Measurements from ENCODE around the gene NFATC2IP. TPM values are rescaled to one million over a fixed set of nuclear protein-coding genes. Genes with fewer than 3 reads are reported as not detected.
A peak's percentile ranks its signal among the peaks of the same experiment; 100 is the strongest.

Gene NFATC2IP
- total and polyA plus RNA-seq, 9 of the 15 experiments (the other 6 are each of a cell fraction or from before 2014, with no cell fraction given): 15.6 to 106 (median 46.9) TPM

DNA sequence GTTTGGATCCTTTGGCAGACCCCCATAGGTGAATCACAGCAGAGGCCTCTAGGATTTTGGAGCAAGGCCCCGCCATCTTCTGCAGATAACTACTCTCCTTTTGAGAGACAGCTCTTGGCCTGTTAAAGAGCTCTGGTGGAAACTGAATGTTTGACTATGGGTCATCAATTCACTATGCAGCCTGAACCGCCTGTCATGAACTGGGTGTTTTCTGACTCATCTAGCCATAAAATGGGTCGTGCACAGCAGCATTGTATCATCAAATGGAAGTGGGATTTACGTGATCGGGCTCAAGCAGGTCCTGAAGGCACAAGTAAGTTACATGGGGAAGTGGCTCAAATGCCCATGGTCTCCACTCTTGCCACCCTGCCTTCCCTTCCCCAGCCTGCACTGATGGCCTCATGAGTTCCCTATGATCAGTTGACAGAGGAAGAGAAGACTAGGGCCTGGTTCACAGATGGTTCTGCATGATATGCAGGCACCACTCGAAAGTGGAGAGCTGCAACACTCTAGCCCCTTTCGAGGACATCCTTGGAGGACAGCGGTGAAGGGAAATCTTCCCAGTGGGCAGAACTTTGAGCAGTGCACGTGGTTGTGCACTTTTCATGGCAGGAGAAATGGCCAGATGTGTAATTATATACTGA is 53.9 kb downstream of the NFATC2IP start (continued):
- TF ChIP-seq, protein P1, sequence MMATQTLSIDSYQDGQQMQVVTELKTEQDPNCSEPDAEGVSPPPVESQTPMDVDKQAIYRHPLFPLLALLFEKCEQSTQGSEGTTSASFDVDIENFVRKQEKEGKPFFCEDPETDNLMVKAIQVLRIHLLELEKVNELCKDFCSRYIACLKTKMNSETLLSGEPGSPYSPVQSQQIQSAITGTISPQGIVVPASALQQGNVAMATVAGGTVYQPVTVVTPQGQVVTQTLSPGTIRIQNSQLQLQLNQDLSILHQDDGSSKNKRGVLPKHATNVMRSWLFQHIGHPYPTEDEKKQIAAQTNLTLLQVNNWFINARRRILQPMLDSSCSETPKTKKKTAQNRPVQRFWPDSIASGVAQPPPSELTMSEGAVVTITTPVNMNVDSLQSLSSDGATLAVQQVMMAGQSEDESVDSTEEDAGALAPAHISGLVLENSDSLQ (IDR thresholded peaks at IDR 0.05): peak; percentile 11; the same call in 1 of the 2 replicates
- TF ChIP-seq L3MBTL2 (IDR thresholded peaks at IDR 0.05): peak; percentile 59; the same call in 1 of the 2 replicates
- TF ChIP-seq ARID1B (IDR thresholded peaks at IDR 0.05): peak; percentile 46
- peak; percentile 52; the same call in 1 of the 2 replicates for TF ChIP-seq TCF3 (CRISPR knock-in tag; IDR thresholded peaks at IDR 0.05)
- TF ChIP-seq NFRKB (IDR thresholded peaks at IDR 0.05; ENCODE audit: low read depth): 0 out of 2 replicates have a peak, but pooled peaks have one; percentile 33
- peak; percentile 16; the same call in 1 of the 2 replicates for TF ChIP-seq FOSL1 (tag; conservative IDR thresholded peaks at IDR 0.05)

DNA sequence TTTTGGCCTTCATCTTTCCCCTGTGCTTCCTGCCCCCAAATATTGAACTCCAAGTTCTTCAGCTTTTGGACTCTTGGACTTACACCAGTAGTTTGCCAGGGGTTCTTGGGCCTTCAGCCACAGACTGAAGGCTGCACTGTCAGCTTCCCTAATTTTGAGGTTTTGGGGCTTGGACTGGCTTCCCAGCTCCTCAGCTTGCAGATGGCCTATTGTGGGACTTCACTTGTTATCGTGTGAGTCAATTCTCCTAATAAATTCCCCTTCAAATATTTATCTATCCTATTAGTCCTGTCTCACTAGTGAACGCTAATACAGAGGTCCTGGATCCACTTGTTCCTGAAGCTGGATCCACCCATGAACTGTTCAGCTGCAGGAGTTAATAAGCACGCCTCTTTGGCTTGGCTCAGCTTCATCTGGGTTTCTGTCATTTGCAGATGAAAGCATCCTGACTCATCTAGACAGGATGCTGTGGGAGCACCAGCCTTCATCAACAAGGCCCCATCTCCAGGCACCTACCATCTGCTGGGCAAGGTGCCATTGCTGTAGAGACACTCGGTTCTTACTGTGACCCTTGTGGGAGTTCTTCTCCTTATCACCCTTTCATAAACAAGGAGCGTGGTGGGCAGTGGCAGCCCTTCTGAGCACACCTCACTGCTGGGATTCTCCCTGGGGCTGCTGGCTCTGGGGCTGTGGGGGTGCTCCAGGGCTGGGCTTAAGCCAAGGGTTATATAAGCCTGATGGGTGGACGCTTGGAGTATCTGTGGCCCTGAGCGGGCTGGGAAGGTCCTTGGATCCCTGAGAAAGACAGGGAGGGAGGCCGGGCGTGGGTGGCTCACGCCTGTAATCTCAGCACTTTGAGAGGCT is 57.2 kb downstream of the NFATC2IP start:
- Histone ChIP-seq H3K36me3 (ENCODE audit: control insufficient read depth, insufficient read depth, low read length) (no peaks in the 10 kb centered on the region), H3K4me3 (no peak overlapping the region), H3K27me3 (ENCODE audit: control insufficient read depth in 2 of 2, insufficient read depth in 2 of 2, low read length in 2 of 2) (no peaks in the 10 kb centered on the region), H3K27ac (ENCODE audit: extremely low read depth, low read depth, low read length) (peak overlapping the region; percentile 100), H3K4me2 (ENCODE audit: insufficient read depth, low read length) (peak overlapping the region; percentile 26), H3K4me1 (replicated peaks in 1 of 2; ENCODE audit: control insufficient read depth in 2 of 2, insufficient read depth in 2 of 2, low read length in 2 of 2) (peaks cover 51 to 60% of the 10 kb centered on the region in 2 experiments), H3K9me3 (replicated peaks; ENCODE audit: control insufficient read depth, insufficient read depth, low read depth, low read length) (no peaks in the 10 kb centered on the region), H3K9ac (ENCODE audit: insufficient read depth in 1 of 2, low read depth in 2 of 2, low read length in 2 of 2) (peak overlapping the region; percentile 7 to 77; a peak in 1 of 4 replicates), H3K9me1 (ENCODE audit: control insufficient read depth, insufficient read depth, low read length) (no peaks in the 10 kb centered on the region), H3K79me2 (ENCODE audit: control insufficient read depth, insufficient read depth, low read length) (no peaks in the 10 kb centered on the region), H2AFZ (ENCODE audit: low read depth, low read length) (peak overlapping the region; percentile 37), H4K20me1 (replicated peaks; ENCODE audit: control insufficient read depth, insufficient read depth, low read length) (no peaks in the 10 kb centered on the region)
- ChIA-PET POLR2A (interaction anchor here (0.6 kb wide), 1 partner anchor 797 kb away, joined by 3 read pairs; no protein-coding TSS in a partner anchor), CTCF (ENCODE audit: low intra/inter-chr PET ratio) (no interaction called here)
- WGBS (ENCODE audit: insufficient coverage, low coverage, missing lambda C conversion rate): 12% methylated on average over 10 of the region's 10 CpGs
- ATAC-seq (peak; percentile 36), DNase-seq (ENCODE audit: extremely low read depth in 1 of 4, low spot score in 3 of 4) (peak; percentile 42 to 83 (median 52)), FAIRE-seq (peak; percentile 73)
- in situ Hi-C loops (cut with MboI): no loop called here
- intact Hi-C loops (cut with micrococcal nuclease): no loop called here
- no TSS peak for BruUV-seq (replicated peaks)
- TF ChIP-seq, protein P2, sequence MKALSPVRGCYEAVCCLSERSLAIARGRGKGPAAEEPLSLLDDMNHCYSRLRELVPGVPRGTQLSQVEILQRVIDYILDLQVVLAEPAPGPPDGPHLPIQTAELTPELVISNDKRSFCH (CRISPR knock-in tag; IDR thresholded peaks at IDR 0.05): no peak
- TF ChIP-seq, protein P2 (tag; IDR thresholded peaks at IDR 0.05): no peak; the same call in 1 of the 2 replicates
- peak; percentile 59; the same call in 1 of the 2 replicates for TF ChIP-seq RBFOX2 (IDR thresholded peaks at IDR 0.05; ENCODE audit: low read depth, low read length)
- TF ChIP-seq, protein P3, sequence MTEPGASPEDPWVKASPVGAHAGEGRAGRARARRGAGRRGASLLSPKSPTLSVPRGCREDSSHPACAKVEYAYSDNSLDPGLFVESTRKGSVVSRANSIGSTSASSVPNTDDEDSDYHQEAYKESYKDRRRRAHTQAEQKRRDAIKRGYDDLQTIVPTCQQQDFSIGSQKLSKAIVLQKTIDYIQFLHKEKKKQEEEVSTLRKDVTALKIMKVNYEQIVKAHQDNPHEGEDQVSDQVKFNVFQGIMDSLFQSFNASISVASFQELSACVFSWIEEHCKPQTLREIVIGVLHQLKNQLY (CRISPR knock-in tag; conservative IDR thresholded peaks at IDR 0.05): no peak
- no peak for TF ChIP-seq JUNB (CRISPR knock-in tag; conservative IDR thresholded peaks at IDR 0.05)
- no peak for TF ChIP-seq BCL6 (CRISPR knock-in tag; IDR thresholded peaks at IDR 0.05)
- TF ChIP-seq, protein P4, sequence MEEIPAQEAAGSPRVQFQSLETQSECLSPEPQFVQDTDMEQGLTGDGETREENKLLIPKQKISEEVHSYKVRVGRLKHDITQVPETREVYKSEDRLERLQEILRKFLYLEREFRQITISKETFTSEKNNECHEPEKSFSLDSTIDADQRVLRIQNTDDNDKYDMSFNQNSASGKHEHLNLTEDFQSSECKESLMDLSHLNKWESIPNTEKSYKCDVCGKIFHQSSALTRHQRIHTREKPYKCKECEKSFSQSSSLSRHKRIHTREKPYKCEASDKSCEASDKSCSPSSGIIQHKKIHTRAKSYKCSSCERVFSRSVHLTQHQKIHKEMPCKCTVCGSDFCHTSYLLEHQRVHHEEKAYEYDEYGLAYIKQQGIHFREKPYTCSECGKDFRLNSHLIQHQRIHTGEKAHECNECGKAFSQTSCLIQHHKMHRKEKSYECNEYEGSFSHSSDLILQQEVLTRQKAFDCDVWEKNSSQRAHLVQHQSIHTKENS (CRISPR knock-in tag; IDR thresholded peaks at IDR 0.05): no peak
- TF ChIP-seq, protein P1 (IDR thresholded peaks at IDR 0.05): no peak
- peak in 1 of 2 experiments; percentile 48; a peak in 2 of 4 replicates for TF ChIP-seq RCOR1 (IDR thresholded peaks at IDR 0.05; ENCODE audit: borderline replicate concordance in 1 of 2, low read depth in 2 of 2, low read length in 2 of 2)

Measured in K562 (cell line).